Astrocyte of the spinal cord (primary cell): Measurements from ENCODE around the gene YWHAQ.

Experiments used
- DNase-seq: peaks from one replicate; pipeline ENCODE4 v3.0.0; 2011; ENCODE audit warnings: low read depth, low spot score
- H3K4me3 ChIP-seq: 2 replicates; pipeline ENCODE4 v1.5.1; 2011; ENCODE audit warnings: low read depth, mild to moderate bottlenecking, low read length, moderate library complexity
- CTCF ChIP-seq: IDR thresholded peaks from 2 replicates; pipeline ENCODE4 v1.5.1; 2012; ENCODE audit warnings: low read depth, mild to moderate bottlenecking, low read length, inconsistent platforms
- in situ Hi-C: cut with HindIII; loops from 2 replicates; pipeline ENCODE4 v1.10.0; 2017; ENCODE audit warnings: low sequenced_read_pairs

YWHAQ gene

GRCh38 chr2:9652267-9652666, 21.5 kb upstream of the YWHAQ start:
- in situ Hi-C loops: no loop called here
- TF ChIP-seq CTCF: no peak
- DNase-seq: no peak
- no peak overlapping the region for H3K4me3 ChIP-seq

- in situ Hi-C loops: no loop called here
- DNase-seq: no peak
- no peak for TF ChIP-seq CTCF
- H3K4me3 ChIP-seq: no peak overlapping the region
Measured at GRCh38 chr2:9650119-9650821, 19.5 kb upstream of the YWHAQ start.

- DNase-seq: no peak
- in situ Hi-C loops: no loop called here
- TF ChIP-seq CTCF: no peak
- no peak overlapping the region for H3K4me3 ChIP-seq
Measured at GRCh38 chr2:9649261-9649660, 18.5 kb upstream of the YWHAQ start.

- DNase-seq: no peak
- no peak overlapping the region for H3K4me3 ChIP-seq
- no peak for TF ChIP-seq CTCF
- in situ Hi-C loops: no loop called here
Measured at GRCh38 chr2:9648821-9649220, 18.0 kb upstream of the YWHAQ start.

GRCh38 chr2:9647884-9648283, 17.1 kb upstream of the YWHAQ start:
- no peak for DNase-seq
- no peak overlapping the region for H3K4me3 ChIP-seq
- no peak for TF ChIP-seq CTCF
- in situ Hi-C loops: no loop called here

- no peak for TF ChIP-seq CTCF
- no peak for DNase-seq
- in situ Hi-C loops: no loop called here
- no peak overlapping the region for H3K4me3 ChIP-seq
Measured at GRCh38 chr2:9646196-9647030, 15.6 kb upstream of the YWHAQ start.
